Mucosa of descending colon (tissue), 3 donors: ENCODE data around the gene RAB35. TPM values are rescaled to one million over a fixed set of nuclear protein-coding genes. Genes with fewer than 3 reads are reported as not detected.

Source experiments
- ATAC-seq: fragments of 200-7000 bp; cut with Tn5 transposase; one replicate; pipeline ENCODE4 v1.9.1; 2020; ENCODE audit warnings: mild to moderate bottlenecking, moderate library complexity
- DNase-seq, 3 donors: peaks; one replicate each; pipeline ENCODE4 v3.0.0-alpha.2; 2020
- H3K36me3 ChIP-seq: fragments of 200-600 bp; one replicate; pipeline ENCODE4 v1.8.0; 2021; ENCODE audit warnings: low read depth, mild to moderate bottlenecking
- H3K4me1 ChIP-seq: fragments of 200-600 bp; one replicate; pipeline ENCODE4 v1.8.0; 2021; ENCODE audit warnings: low read depth, mild to moderate bottlenecking
- H3K4me3 ChIP-seq: fragments of 200-600 bp; one replicate; pipeline ENCODE4 v1.8.0; 2021; ENCODE audit warnings: mild to moderate bottlenecking
- H3K9me3 ChIP-seq: fragments of 200-600 bp; one replicate; pipeline ENCODE4 v1.8.0; 2021; ENCODE audit warnings: mild to moderate bottlenecking
- intact Hi-C, 2 donors: fragments of 100-400 bp; cut with DNase I in 1 of 2; cut with micrococcal nuclease in 1 of 2; formaldehyde crosslinking; loops; one replicate each; pipeline versions ENCODE4 v1.11.0 to v1.11.1; 2022; cut with DNase I, micrococcal nuclease
- total RNA-seq, 3 donors: library from RNA; stranded (reverse); fragmentation: NEBNext Ultra II Directional in 2 of 3; extraction: Animal tissue kit (Norgen Biotek cat#: 25700) in 2 of 3; gene quantifications; one replicate each; pipeline versions ENCODE4 v1.2.1 to v1.2.4, GENCODE V29; 2021 to 2023
- TF ChIP-seq, protein P1 (sequence below): fragments of 200-600 bp; IDR thresholded peaks from one replicate; pipeline ENCODE4 v1.8.0; 2022; ENCODE audit warnings: antibody characterized with exemption, mild to moderate bottlenecking
- donor health status: DM: no; HTN: no; CAD: no; lungs with moderate emphysema.
- donor health status: DM: no; HTN: no; CAD: no.
- donor health status: DM: no; HTN: yes; CAD: no.

Gene RAB35
- total RNA-seq, 3 donors from 2014 or later, result 50.1 to 56.5 (median 51.3) TPM

GRCh38 chr12:120118321-120119061 is 1.9 kb upstream of the RAB35 start:
- Histone ChIP-seq H3K36me3 (no peaks in the 10 kb centered on the region), H3K4me3 (no peak overlapping the region), H3K4me1 (peaks cover 26% of the 10 kb centered on the region), H3K9me3 (no peaks in the 10 kb centered on the region)
- ATAC-seq (no peak), DNase-seq (no peak)
- TF ChIP-seq, protein P1, sequence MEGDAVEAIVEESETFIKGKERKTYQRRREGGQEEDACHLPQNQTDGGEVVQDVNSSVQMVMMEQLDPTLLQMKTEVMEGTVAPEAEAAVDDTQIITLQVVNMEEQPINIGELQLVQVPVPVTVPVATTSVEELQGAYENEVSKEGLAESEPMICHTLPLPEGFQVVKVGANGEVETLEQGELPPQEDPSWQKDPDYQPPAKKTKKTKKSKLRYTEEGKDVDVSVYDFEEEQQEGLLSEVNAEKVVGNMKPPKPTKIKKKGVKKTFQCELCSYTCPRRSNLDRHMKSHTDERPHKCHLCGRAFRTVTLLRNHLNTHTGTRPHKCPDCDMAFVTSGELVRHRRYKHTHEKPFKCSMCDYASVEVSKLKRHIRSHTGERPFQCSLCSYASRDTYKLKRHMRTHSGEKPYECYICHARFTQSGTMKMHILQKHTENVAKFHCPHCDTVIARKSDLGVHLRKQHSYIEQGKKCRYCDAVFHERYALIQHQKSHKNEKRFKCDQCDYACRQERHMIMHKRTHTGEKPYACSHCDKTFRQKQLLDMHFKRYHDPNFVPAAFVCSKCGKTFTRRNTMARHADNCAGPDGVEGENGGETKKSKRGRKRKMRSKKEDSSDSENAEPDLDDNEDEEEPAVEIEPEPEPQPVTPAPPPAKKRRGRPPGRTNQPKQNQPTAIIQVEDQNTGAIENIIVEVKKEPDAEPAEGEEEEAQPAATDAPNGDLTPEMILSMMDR, result no peak
- intact Hi-C loops, result no loop called here

- peaks cover 26% of the 10 kb centered on the region for H3K4me1 ChIP-seq
- DNase-seq, result no peak
These were observed 1.4 kb upstream of the RAB35 start for GRCh38 chr12:120117961-120118320.

DNA sequence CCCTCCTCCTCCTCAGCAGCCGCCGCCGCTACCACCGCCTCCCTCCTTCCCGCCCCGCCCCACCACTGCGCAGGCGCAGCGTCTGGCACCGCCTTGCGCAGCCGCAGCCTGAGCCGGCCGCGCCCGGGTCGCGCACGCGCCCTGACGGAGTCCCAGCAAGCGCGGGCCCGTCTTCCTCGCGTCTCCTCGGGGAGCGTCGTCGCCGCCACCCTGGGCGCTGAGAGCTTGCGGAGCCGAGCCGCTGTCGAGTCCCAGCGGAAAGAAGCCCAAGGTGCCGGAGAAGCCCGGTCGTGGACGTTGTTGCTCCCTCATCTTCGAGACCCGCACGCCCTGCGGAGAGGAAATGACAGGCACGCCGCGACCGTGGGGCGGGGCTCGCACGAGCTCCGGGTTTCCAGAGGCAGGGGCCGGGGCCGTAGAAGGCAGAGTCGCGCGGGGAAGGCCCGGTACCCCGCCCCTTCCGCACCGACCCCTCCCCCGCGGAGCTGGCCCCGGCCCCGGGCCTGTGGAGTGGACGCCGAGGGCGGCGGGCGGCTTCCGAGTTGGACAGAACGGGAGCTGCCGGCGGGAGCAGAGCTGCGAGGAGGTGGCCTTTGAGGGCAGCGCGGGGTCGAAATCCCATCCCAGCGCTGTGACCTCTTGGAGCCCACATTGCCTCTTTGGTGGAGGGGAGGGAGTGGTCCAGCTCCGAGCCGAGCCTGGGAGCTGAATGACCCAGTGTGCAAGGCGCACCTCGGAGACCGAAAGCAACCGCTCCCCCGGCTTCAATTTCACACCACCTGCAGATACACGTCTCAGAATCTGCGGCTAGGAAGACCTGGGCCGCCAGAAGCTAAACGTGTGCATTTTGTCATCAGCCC is 469 bp upstream of the RAB35 start:
- Histone ChIP-seq H3K9me3 (no peaks in the 10 kb centered on the region), H3K4me1 (peaks cover 26% of the 10 kb centered on the region), H3K4me3 (peak overlapping the region; percentile 58), H3K36me3 (no peaks in the 10 kb centered on the region)
- ATAC-seq, result peak; percentile 94
- intact Hi-C loops, result no loop called here
- peak; percentile 94 to 99 (median 98) for DNase-seq
- TF ChIP-seq, protein P1, result no peak

More at GRCh38 chr12:120117961-120118320, 1.4 kb upstream of the RAB35 start:
- intact Hi-C loops, result no loop called here
- H3K9me3 ChIP-seq, result no peaks in the 10 kb centered on the region
- no peak overlapping the region for H3K4me3 ChIP-seq
- H3K36me3 ChIP-seq, result no peaks in the 10 kb centered on the region
- TF ChIP-seq, protein P1, result no peak
- no peak for ATAC-seq

DNA sequence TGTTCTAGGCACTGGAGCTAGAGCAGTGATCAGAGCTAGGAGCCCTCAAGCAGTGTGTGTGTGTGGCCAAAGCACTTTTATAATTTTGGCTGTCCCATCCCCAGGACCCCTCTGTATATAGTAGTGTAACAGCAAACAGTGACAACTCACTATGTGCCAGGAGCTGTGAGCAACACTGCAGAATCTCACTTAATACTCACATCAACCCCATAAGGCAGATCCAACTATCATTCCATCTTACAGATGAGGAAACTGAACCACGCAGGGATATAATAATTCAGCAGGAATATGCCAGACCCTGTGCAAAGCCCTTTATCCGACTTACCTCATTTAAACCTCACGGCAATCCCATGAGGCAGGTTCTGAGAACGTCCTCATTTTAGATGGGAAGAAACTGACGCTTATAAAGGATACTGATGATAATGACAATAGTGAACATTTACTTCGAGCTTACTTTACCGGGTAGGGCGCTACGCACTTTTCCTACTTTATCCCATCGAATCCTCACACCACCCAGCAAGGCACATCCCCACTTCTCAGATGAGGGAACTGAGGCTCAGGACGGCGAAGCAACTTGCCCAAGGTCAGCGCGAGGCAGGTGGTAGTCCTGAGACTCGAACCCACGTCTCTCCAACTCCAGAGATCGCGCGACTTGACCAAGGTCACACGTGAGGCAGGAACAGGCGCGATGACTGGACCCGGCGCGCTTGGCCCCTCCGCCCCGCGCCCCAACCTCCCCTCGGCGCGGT is 687 bp downstream of the RAB35 start:
- no peaks in the 10 kb centered on the region for H3K9me3 ChIP-seq
- ATAC-seq (peak; percentile 4), DNase-seq (peak; percentile 56 to 75 (median 72))
- TF ChIP-seq, protein P1, result no peak
- H3K4me1 ChIP-seq, result peaks cover 26% of the 10 kb centered on the region
- H3K36me3 ChIP-seq, result no peaks in the 10 kb centered on the region
- intact Hi-C loops, result no loop called here
- peak overlapping the region; percentile 58 for H3K4me3 ChIP-seq

DNA sequence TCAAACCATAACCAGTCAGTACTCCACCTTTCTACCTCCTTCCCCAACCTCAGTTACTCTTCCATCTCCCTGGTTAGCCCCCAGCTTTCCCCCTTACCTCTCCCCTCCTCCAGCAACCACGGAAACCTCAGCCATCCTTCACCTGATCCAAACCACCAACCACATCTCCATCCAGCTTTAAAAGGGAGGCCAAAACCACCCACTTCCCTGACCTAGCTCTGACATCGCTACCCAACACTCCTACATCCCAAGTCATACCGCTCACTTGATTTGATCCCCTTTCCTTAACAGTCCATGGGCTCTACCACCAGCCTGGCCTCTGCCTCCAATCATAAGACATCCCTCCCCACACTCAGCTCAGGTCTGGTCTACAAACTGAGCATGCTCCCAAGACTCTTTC is 1.5 kb downstream of the RAB35 start:
- no peak for DNase-seq
- peaks cover 27% of the 10 kb centered on the region for H3K4me1 ChIP-seq
- no peak overlapping the region for H3K4me3 ChIP-seq
- TF ChIP-seq, protein P1, result no peak
- no peak for ATAC-seq
- intact Hi-C loops, result no loop called here
- no peaks in the 10 kb centered on the region for H3K9me3 ChIP-seq
- no peaks in the 10 kb centered on the region for H3K36me3 ChIP-seq
